Prostate gland (tissue), 2 donors: ENCODE results near the gene ARMC7. TPM values are rescaled to one million over a fixed set of nuclear protein-coding genes. Genes with fewer than 3 reads are reported as not detected.
"Not testable (repeated sequence)": the region's sequence is repeated elsewhere in the genome, so short reads cannot be mapped to it uniquely, and the experiment has no call there.

Experiments used
- DNase-seq: peaks from one replicate; pipeline ENCODE4 v3.0.0-alpha.2; 2019; ENCODE audit warnings: low spot score
- H3K27ac ChIP-seq, 2 donors: fragments of 200-600 bp; sonication (generic); 2 replicates each; pipeline ENCODE4 v1.5.1; 2017 to 2019
- H3K27me3 ChIP-seq: fragments of 200-600 bp; sonication (generic); replicated peaks from 2 replicates; pipeline ENCODE4 v1.5.1; 2019; ENCODE audit not compliant: insufficient read depth
- H3K36me3 ChIP-seq, 2 donors: fragments of 200-600 bp; sonication (generic); 1 replicate in 1 of 2; 2 replicates in 1 of 2; pipeline versions ENCODE4 v1.5.1 to v1.8.1; 2017 to 2019
- H3K4me1 ChIP-seq: fragments of 200-600 bp; sonication (generic); replicated peaks from 2 replicates; pipeline ENCODE4 v1.5.1; 2019
- H3K4me3 ChIP-seq, 2 donors: fragments of 200-600 bp; sonication (generic); 2 replicates each; pipeline ENCODE4 v1.5.1; 2017 to 2019
- H3K9me3 ChIP-seq: fragments of 200-600 bp; sonication (generic); 2 replicates; pipeline ENCODE4 v1.5.1; 2017
- CTCF ChIP-seq, 4 experiments: fragments of 200-600 bp in 2 of 4; fragments of 450-650 bp in 2 of 4; sonication (generic) in 2 of 4; IDR thresholded peaks; 1 replicate in 3 of 4; 2 replicates in 1 of 4; pipeline ENCODE4 v1.5.1; 2016 to 2019; ENCODE audit warnings: antibody characterized with exemption in 4 of 4, mild to moderate bottlenecking in 2 of 4, moderate library complexity in 2 of 4
- POLR2A ChIP-seq: fragments of 450-650 bp; IDR thresholded peaks from one replicate; pipeline ENCODE4 v1.6.1; 2016; ENCODE audit warnings: antibody characterized with exemption, mild to moderate bottlenecking
- POLR2AphosphoS5 ChIP-seq: sonication (generic); formaldehyde crosslinking; IDR thresholded peaks from one replicate; pipeline ENCODE4 v1.6.1; 2017; ENCODE audit warnings: antibody characterized with exemption
- WGBS: methylation state at CpG from one replicate; pipeline ENCODE4 v1.1.5; 2018; 5-methylcytosine and 5-hydroxymethylcytosine counted together
- intact Hi-C: fragments of 100-400 bp; cut with DNase I; formaldehyde crosslinking; loops from one replicate; pipeline ENCODE4 v1.14.2; 2022
- total RNA-seq, 2 donors: library from RNA; depleted of rRNA; stranded (reverse); fragments of >200 nt; gene quantifications; one replicate each; pipeline ENCODE4 v1.1.0, GENCODE V29; 2016

ARMC7 gene
- total RNA-seq, 2 donors from 2014 or later = 13.6 to 15.1 TPM

DNA sequence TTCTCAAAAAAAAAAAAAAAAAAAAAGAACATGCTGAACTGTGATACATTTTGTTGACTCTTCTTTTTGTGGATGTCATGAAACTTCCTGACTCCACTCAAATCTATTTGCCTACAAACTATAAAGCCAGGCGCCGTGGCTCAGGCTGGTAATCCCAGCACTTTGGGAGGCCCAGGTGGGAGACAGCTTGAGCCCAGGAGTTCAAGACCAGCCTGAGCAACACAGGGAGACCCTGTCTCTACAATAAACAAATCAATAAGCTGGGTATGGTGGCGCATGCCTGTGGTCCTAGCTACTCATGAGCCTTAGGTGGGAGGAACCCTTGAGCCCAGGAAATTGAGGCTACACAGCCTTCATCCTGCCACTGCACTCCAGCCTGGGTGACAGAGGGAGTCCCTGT is 23.2 kb downstream of the ARMC7 start:
- WGBS = 61% methylated on average over 3 of the region's 3 CpGs
- no peaks in the 10 kb centered on the region for H3K27me3 ChIP-seq
- peak; percentile 71 for TF ChIP-seq POLR2AphosphoS5
- no peak for TF ChIP-seq POLR2A
- H3K36me3 ChIP-seq = no peaks in the 10 kb centered on the region
- no peaks in the 10 kb centered on the region for H3K9me3 ChIP-seq
- H3K4me1 ChIP-seq = peaks cover 5% of the 10 kb centered on the region
- H3K27ac ChIP-seq = peak overlapping the region; percentile 88
- intact Hi-C loops = no loop called here
- no peak overlapping the region for H3K4me3 ChIP-seq
- peak; percentile 56 for DNase-seq

DNA sequence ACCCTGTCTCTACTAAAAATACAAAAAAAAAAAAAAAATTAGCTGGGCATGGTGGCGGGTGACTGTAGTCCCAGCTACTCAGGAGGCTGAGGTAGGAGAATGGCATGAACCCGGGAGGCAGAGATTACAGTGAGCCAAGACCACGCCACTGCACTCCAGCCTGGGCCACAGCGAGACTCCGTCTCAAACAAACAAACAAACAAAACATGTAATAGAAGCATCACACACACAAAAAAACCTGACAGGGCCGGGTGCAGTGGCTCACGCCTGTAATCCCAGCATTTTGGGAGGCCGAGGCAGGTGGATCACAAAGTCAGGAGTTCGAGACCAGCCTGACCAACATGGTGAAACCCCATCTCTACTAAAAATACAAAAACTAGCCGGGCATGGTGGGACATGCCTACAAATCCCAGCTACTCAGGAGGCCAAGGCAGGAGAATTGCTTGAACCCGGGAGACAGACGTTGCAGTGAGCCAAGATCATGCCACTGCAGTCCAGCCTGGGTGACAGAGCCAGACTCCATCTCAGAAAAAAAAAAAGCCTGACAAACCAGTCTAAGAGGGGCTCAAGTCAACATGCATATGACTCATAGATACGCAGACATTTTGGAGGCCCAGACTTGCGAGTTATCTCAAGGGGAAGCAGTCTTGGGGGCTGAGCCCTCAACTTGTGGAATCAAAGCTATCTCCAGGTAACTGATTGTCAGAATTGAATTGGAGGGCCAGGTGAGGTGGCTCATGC is 24.0 kb downstream of the ARMC7 start:
- H3K27me3 ChIP-seq, intact Hi-C loops, H3K9me3 ChIP-seq, DNase-seq, H3K4me3 ChIP-seq, H3K4me1 ChIP-seq, H3K36me3 ChIP-seq: not testable (repeated sequence)
- 74% methylated on average over 14 of the region's 14 CpGs for WGBS
- peak overlapping the region; percentile 48 to 88 for H3K27ac ChIP-seq

GRCh38 chr17:75135452-75135851 is 25.7 kb downstream of the ARMC7 start:
- no peaks in the 10 kb centered on the region for H3K4me1 ChIP-seq
- no peak for DNase-seq
- H3K27me3 ChIP-seq = no peaks in the 10 kb centered on the region
- 55% methylated on average over 5 of the region's 5 CpGs for WGBS
- intact Hi-C loops = no loop called here
- no peaks in the 10 kb centered on the region for H3K36me3 ChIP-seq
- H3K4me3 ChIP-seq = no peak overlapping the region
- TF ChIP-seq POLR2A (no peak), CTCF (IDR thresholded peaks at IDR 0.05) (no peak), POLR2AphosphoS5 (no peak)
- H3K9me3 ChIP-seq = no peaks in the 10 kb centered on the region
- peak overlapping the region; percentile 48 to 58 for H3K27ac ChIP-seq

GRCh38 chr17:75135946-75136345 is 26.2 kb downstream of the ARMC7 start:
- no peaks in the 10 kb centered on the region for H3K9me3 ChIP-seq
- H3K27me3 ChIP-seq = no peaks in the 10 kb centered on the region
- no peak overlapping the region for H3K4me3 ChIP-seq
- no peak for DNase-seq
- no peaks in the 10 kb centered on the region for H3K36me3 ChIP-seq
- intact Hi-C loops = no loop called here
- no peaks in the 10 kb centered on the region for H3K4me1 ChIP-seq
- peak in 1 of 4 experiments; percentile 32 for TF ChIP-seq CTCF (IDR thresholded peaks at IDR 0.05)
- TF ChIP-seq POLR2A = no peak
- peak overlapping the region; percentile 48 to 58 for H3K27ac ChIP-seq
- 50% methylated on average over 8 of the region's 8 CpGs for WGBS

GRCh38 chr17:75137762-75138161 is 28.0 kb downstream of the ARMC7 start:
- DNase-seq, H3K27ac ChIP-seq, H3K36me3 ChIP-seq, H3K4me3 ChIP-seq, H3K9me3 ChIP-seq, intact Hi-C loops, H3K4me1 ChIP-seq, H3K27me3 ChIP-seq: not testable (repeated sequence)
- 97% methylated on average over 9 of the region's 9 CpGs for WGBS

DNA sequence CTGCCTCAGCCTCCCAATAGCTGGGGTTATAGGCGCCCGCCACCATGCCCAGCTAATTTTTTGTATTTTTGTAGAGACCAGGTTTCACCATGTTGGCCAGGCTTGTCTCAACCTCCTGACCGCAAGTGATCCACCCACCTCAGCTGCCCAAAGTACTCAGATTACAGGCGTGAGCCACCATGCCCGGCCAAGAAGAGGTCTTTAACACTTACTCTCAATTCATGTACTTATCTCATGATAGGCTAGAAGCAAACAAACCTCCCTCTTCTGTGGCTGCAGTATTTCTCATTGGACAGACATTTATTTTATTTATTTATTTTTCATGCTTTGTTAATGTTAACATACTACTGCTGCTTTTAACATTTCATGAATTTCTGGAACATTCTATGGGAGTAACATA is 28.8 kb downstream of the ARMC7 start:
- Histone ChIP-seq H3K36me3 (no peaks in the 10 kb centered on the region), H3K27ac (no peak overlapping the region), H3K9me3 (no peaks in the 10 kb centered on the region), H3K4me3 (no peak overlapping the region), H3K4me1 (no peaks in the 10 kb centered on the region), H3K27me3 (no peaks in the 10 kb centered on the region)
- intact Hi-C loops = no loop called here
- 89% methylated on average over 5 of the region's 5 CpGs for WGBS
- no peak for TF ChIP-seq POLR2A
- TF ChIP-seq CTCF (IDR thresholded peaks at IDR 0.05) = no peak
- TF ChIP-seq POLR2AphosphoS5 = no peak
- DNase-seq = no peak
